HEK293 (cell line): ENCODE data around the gene EFHC1.

Experiments used
- CTCF ChIA-PET: fragments of 350-600 bp; formaldehyde crosslinking; extraction: SDS; loops from one replicate; lab custom pipeline; 2021; ENCODE audit warnings: antibody characterized with exemption; lab: Yijun Ruan, JAX
- POLR2A ChIA-PET: fragments of 300-600 bp; formaldehyde crosslinking; extraction: SDS; loops from one replicate; lab custom pipeline; 2020; ENCODE audit warnings: antibody characterized with exemption, inconsistent platforms; lab: Yijun Ruan, JAX
- H3K27ac ChIP-seq: fragments of 200-500 bp; sonication (Bioruptor generic); 2 replicates; pipeline ENCODE4 v1.5.1; 2014; ENCODE audit warnings: low read depth, low read length, control low read depth, inconsistent platforms; ENCODE audit errors: extremely low read depth
- H3K36me3 ChIP-seq, 2 experiments: fragments of 200-500 bp in 1 of 2; sonication (Bioruptor generic) in 1 of 2; 1 replicate in 1 of 2; 2 replicates in 1 of 2; pipeline ENCODE4 v1.5.1; 2014 to 2017; ENCODE audit warnings: inconsistent platforms in 2 of 2, low read length in 2 of 2; ENCODE audit not compliant: control insufficient read depth in 2 of 2, insufficient read depth in 1 of 2
- H3K4me1 ChIP-seq: fragments of 200-500 bp; sonication (Bioruptor generic); 2 replicates; pipeline ENCODE4 v1.5.1; 2014; ENCODE audit warnings: mild to moderate bottlenecking, low read length, inconsistent platforms; ENCODE audit not compliant: control insufficient read depth, insufficient read depth
- H3K4me3 ChIP-seq: 2 replicates; pipeline ENCODE4 v1.5.1; 2011; ENCODE audit warnings: low read depth, mild to moderate bottlenecking, control low read depth, low read length, moderate library complexity
- H3K9me3 ChIP-seq: fragments of 200-500 bp; sonication (Bioruptor generic); 2 replicates; pipeline ENCODE4 v1.5.1; 2014; ENCODE audit warnings: low read depth, low read length, inconsistent platforms; ENCODE audit not compliant: control insufficient read depth, insufficient read depth
- BCL11B ChIP-seq: fragments of 450-650 bp; formaldehyde crosslinking; IDR thresholded peaks from 2 replicates; pipeline ENCODE4 v1.5.1; 2016; ENCODE audit warnings: low read depth, missing biosample characterization, missing genetic modification characterization
- EGR2 ChIP-seq: fragments of 450-650 bp; formaldehyde crosslinking; IDR thresholded peaks from 2 replicates; pipeline ENCODE4 v1.5.1; 2016; ENCODE audit warnings: low read depth, missing biosample characterization, missing genetic modification characterization
- HIC1 ChIP-seq: fragments of 450-650 bp; formaldehyde crosslinking; IDR thresholded peaks from 2 replicates; pipeline ENCODE4 v1.5.1; 2016; ENCODE audit warnings: missing biosample characterization, missing genetic modification characterization
- KLF10 ChIP-seq: fragments of 450-650 bp; IDR thresholded peaks from 2 replicates; pipeline ENCODE4 v1.5.1; 2018; ENCODE audit warnings: missing biosample characterization, mild to moderate bottlenecking, missing genetic modification characterization
- PATZ1 ChIP-seq: fragments of 450-650 bp; formaldehyde crosslinking; IDR thresholded peaks from 2 replicates; pipeline ENCODE4 v1.5.1; 2016; ENCODE audit warnings: missing biosample characterization, missing genetic modification characterization
- PRDM6 ChIP-seq: fragments of 450-650 bp; formaldehyde crosslinking; IDR thresholded peaks from 2 replicates; pipeline ENCODE4 v1.5.1; 2017; ENCODE audit warnings: missing biosample characterization, missing genetic modification characterization
- ZBTB10 ChIP-seq: fragments of 450-650 bp; formaldehyde crosslinking; IDR thresholded peaks from 2 replicates; pipeline ENCODE4 v1.5.1; 2016; ENCODE audit warnings: missing biosample characterization, missing genetic modification characterization
- ZBTB6 ChIP-seq: fragments of 450-650 bp; formaldehyde crosslinking; IDR thresholded peaks from 2 replicates; pipeline ENCODE4 v1.5.1; 2017; ENCODE audit warnings: missing biosample characterization, missing genetic modification characterization
- ZNF10 ChIP-seq: fragments of 450-650 bp; formaldehyde crosslinking; IDR thresholded peaks from 2 replicates; pipeline ENCODE4 v1.5.1; 2017; ENCODE audit warnings: missing biosample characterization, missing genetic modification characterization
- ZNF175 ChIP-seq: fragments of 450-650 bp; formaldehyde crosslinking; IDR thresholded peaks from 2 replicates; pipeline ENCODE4 v1.5.1; 2016; ENCODE audit warnings: missing biosample characterization, missing genetic modification characterization
- ZNF211 ChIP-seq: fragments of 450-650 bp; formaldehyde crosslinking; IDR thresholded peaks from 2 replicates; pipeline ENCODE4 v1.5.1; 2016; ENCODE audit warnings: low read depth, missing biosample characterization, missing genetic modification characterization
- ZNF214 ChIP-seq: fragments of 450-650 bp; formaldehyde crosslinking; IDR thresholded peaks from 2 replicates; pipeline ENCODE4 v1.5.1; 2017; ENCODE audit warnings: missing biosample characterization, mild to moderate bottlenecking, missing genetic modification characterization, borderline replicate concordance
- ZNF23 ChIP-seq: fragments of 450-650 bp; formaldehyde crosslinking; IDR thresholded peaks from 2 replicates; pipeline ENCODE4 v1.5.1; 2016; ENCODE audit warnings: missing biosample characterization, missing genetic modification characterization, borderline replicate concordance
- ZNF239 ChIP-seq: fragments of 450-650 bp; formaldehyde crosslinking; IDR thresholded peaks from 2 replicates; pipeline ENCODE4 v1.5.1; 2016; ENCODE audit warnings: missing biosample characterization, missing genetic modification characterization
- ZNF350 ChIP-seq: fragments of 450-650 bp; formaldehyde crosslinking; IDR thresholded peaks from 2 replicates; pipeline ENCODE4 v1.5.0; 2017; ENCODE audit warnings: missing biosample characterization, mild to moderate bottlenecking, missing genetic modification characterization
- ZNF488 ChIP-seq: fragments of 450-650 bp; formaldehyde crosslinking; IDR thresholded peaks from 2 replicates; pipeline ENCODE4 v1.5.1; 2016; ENCODE audit warnings: missing biosample characterization, missing genetic modification characterization
- ZNF510 ChIP-seq: fragments of 450-650 bp; formaldehyde crosslinking; IDR thresholded peaks from 2 replicates; pipeline ENCODE4 v1.5.1; 2018; ENCODE audit warnings: mild to moderate bottlenecking, missing genetic modification characterization, missing biosample characterization; ENCODE audit not compliant: insufficient replicate concordance
- ZNF514 ChIP-seq: fragments of 450-650 bp; formaldehyde crosslinking; IDR thresholded peaks from 2 replicates; pipeline ENCODE4 v1.5.1; 2016; ENCODE audit warnings: missing biosample characterization, missing genetic modification characterization
- ZNF660 ChIP-seq: fragments of 450-650 bp; IDR thresholded peaks from 2 replicates; pipeline ENCODE4 v1.5.1; 2018; ENCODE audit warnings: missing biosample characterization, mild to moderate bottlenecking, missing genetic modification characterization
- ZNF76 ChIP-seq: fragments of 450-650 bp; formaldehyde crosslinking; IDR thresholded peaks from 2 replicates; pipeline ENCODE4; 2016; ENCODE audit warnings: low read depth, missing biosample characterization, missing genetic modification characterization, borderline replicate concordance
- ZNF777 ChIP-seq: fragments of 450-650 bp; formaldehyde crosslinking; IDR thresholded peaks from 2 replicates; pipeline ENCODE4 v1.5.1; 2017; ENCODE audit warnings: missing biosample characterization, missing genetic modification characterization, borderline replicate concordance
- ZSCAN16 ChIP-seq: fragments of 450-650 bp; formaldehyde crosslinking; IDR thresholded peaks from 2 replicates; pipeline ENCODE4 v1.5.1; 2016; ENCODE audit warnings: missing biosample characterization, missing genetic modification characterization
- ZSCAN5A ChIP-seq: fragments of 450-650 bp; formaldehyde crosslinking; IDR thresholded peaks from 2 replicates; pipeline ENCODE4 v1.5.1; 2016; ENCODE audit warnings: missing biosample characterization, missing genetic modification characterization
- ZXDB ChIP-seq: fragments of 450-650 bp; formaldehyde crosslinking; IDR thresholded peaks from 2 replicates; pipeline ENCODE4 v1.5.1; 2016; ENCODE audit warnings: missing biosample characterization, missing genetic modification characterization

EFHC1 gene

GRCh38 chr6:52551483-52552277 lies 131.5 kb downstream of the EFHC1 start (continued):
- no peak for TF ChIP-seq HIC1 (tag by site-specific recombination)
- no peak for TF ChIP-seq ZSCAN16
- no peak for TF ChIP-seq ZNF239 (tag by site-specific recombination)
- TF ChIP-seq ZNF350 (tag by site-specific recombination), result no peak
- no peak for TF ChIP-seq ZNF510
- no peak for TF ChIP-seq ZNF76 (tag by site-specific recombination)
- TF ChIP-seq ZNF514 (tag by site-specific recombination), result no peak

- Histone ChIP-seq H3K27ac (no peak overlapping the region), H3K4me3 (no peak overlapping the region)
- no peak for TF ChIP-seq ZNF10 (tag by site-specific recombination)
- TF ChIP-seq KLF10 (tag by site-specific recombination), result no peak
- TF ChIP-seq ZNF23 (tag by site-specific recombination), result no peak
- no peak for TF ChIP-seq ZNF777 (tag by site-specific recombination)
- no peak for TF ChIP-seq ZXDB (tag by site-specific recombination)
- TF ChIP-seq PRDM6 (tag by site-specific recombination), result no peak
- TF ChIP-seq ZBTB6 (tag by site-specific recombination), result no peak
- TF ChIP-seq ZNF211, result no peak
- no peak for TF ChIP-seq ZNF660 (tag by site-specific recombination)
- TF ChIP-seq ZBTB10, result no peak
- TF ChIP-seq BCL11B (tag by site-specific recombination), result no peak
- TF ChIP-seq PATZ1 (tag by site-specific recombination), result no peak
- TF ChIP-seq ZNF175, result no peak
- TF ChIP-seq ZNF488 (tag by site-specific recombination), result no peak
- no peak for TF ChIP-seq ZSCAN5A (tag by site-specific recombination)
- no peak for TF ChIP-seq EGR2 (tag by site-specific recombination)
- no peak for TF ChIP-seq ZNF214 (tag by site-specific recombination)
Observed at GRCh38 chr6:52552278-52552643, 132.1 kb downstream of the EFHC1 start.

More at GRCh38 chr6:52552278-52552643, 132.1 kb downstream of the EFHC1 start:
- ChIA-PET POLR2A (no interaction called here), CTCF (interaction anchor here (0.5 to 2.6 kb wide), 6 partner anchors 12 to 136 kb away, joined by 3 to 9 read pairs (median 4); no protein-coding TSS in a partner anchor)
- peaks cover 32% of the 10 kb centered on the region for H3K4me1 ChIP-seq
- no peaks in the 10 kb centered on the region for H3K9me3 ChIP-seq
- no peaks in the 10 kb centered on the region for H3K36me3 ChIP-seq
